Nephron (organoid): ENCODE results near the gene CDH23.

Experiments
- H3K27ac Mint-ChIP-seq, 3 experiments: 2 replicates each; pipeline ENCODE4 v1.8.0; 2020; ENCODE audit warnings: mixed read lengths in 3 of 3, mild to moderate bottlenecking in 2 of 3, moderate library complexity in 1 of 3
- H3K27me3 Mint-ChIP-seq: 2 replicates; pipeline ENCODE4 v1.8.0; 2021; ENCODE audit warnings: low read depth, mild to moderate bottlenecking, moderate library complexity, mixed read lengths
- H3K36me3 Mint-ChIP-seq: 2 replicates; pipeline ENCODE4 v1.8.0; 2020; ENCODE audit warnings: low read depth, mixed read lengths
- H3K4me1 Mint-ChIP-seq: 2 replicates; pipeline ENCODE4 v1.8.0; 2020; ENCODE audit warnings: mixed read lengths
- H3K4me3 Mint-ChIP-seq, 3 experiments: 2 replicates each; pipeline ENCODE4 v1.8.0; 2020; ENCODE audit warnings: mild to moderate bottlenecking in 3 of 3, mixed read lengths in 3 of 3, moderate library complexity in 2 of 3
- H3K9me3 Mint-ChIP-seq: 2 replicates; pipeline ENCODE4 v1.8.0; 2020; ENCODE audit warnings: mixed read lengths
- CTCF ChIP-seq, 3 experiments: fragments of 200-600 bp; sonication (generic); IDR thresholded peaks; one replicate each; pipeline ENCODE4 v1.5.0; 2021; ENCODE audit warnings: antibody characterized with exemption in 3 of 3; ENCODE audit not compliant: unreplicated experiment in 3 of 3

CDH23 gene

GRCh38 chr10:71590781-71591350, 194.1 kb downstream of the CDH23 start:
- Mint-ChIP-seq H3K27me3 (peaks cover 42% of the 10 kb centered on the region), H3K27ac (peak overlapping the region in 1 of 3 experiments; percentile 58), H3K9me3 (no peaks in the 10 kb centered on the region), H3K36me3 (no peaks in the 10 kb centered on the region), H3K4me1 (peaks cover 9% of the 10 kb centered on the region), H3K4me3 (no peak overlapping the region)
- TF ChIP-seq CTCF (IDR thresholded peaks at IDR 0.05; ENCODE audit: unreplicated experiment in 3 of 3) = no peak

GRCh38 chr10:71594934-71595571, 198.3 kb downstream of the CDH23 start:
- Mint-ChIP-seq H3K9me3 (no peaks in the 10 kb centered on the region), H3K4me1 (peaks cover 25% of the 10 kb centered on the region), H3K36me3 (no peaks in the 10 kb centered on the region), H3K27me3 (peaks cover 32% of the 10 kb centered on the region), H3K4me3 (no peak overlapping the region), H3K27ac (peak overlapping the region in 1 of 3 experiments; percentile 13)
- TF ChIP-seq CTCF (IDR thresholded peaks at IDR 0.05; ENCODE audit: unreplicated experiment in 3 of 3) = no peak

GRCh38 chr10:71595649-71596048, 198.9 kb downstream of the CDH23 start:
- no peak overlapping the region for H3K4me3 Mint-ChIP-seq
- H3K4me1 Mint-ChIP-seq = peaks cover 22% of the 10 kb centered on the region
- H3K36me3 Mint-ChIP-seq = no peaks in the 10 kb centered on the region

GRCh38 chr10:71596127-71596526, 199.4 kb downstream of the CDH23 start:
- no peak for TF ChIP-seq CTCF (IDR thresholded peaks at IDR 0.05; ENCODE audit: unreplicated experiment in 3 of 3)
- Mint-ChIP-seq H3K27me3 (peaks cover 27% of the 10 kb centered on the region), H3K27ac (no peak overlapping the region), H3K9me3 (no peaks in the 10 kb centered on the region), H3K4me3 (no peak overlapping the region), H3K4me1 (peaks cover 18% of the 10 kb centered on the region), H3K36me3 (no peaks in the 10 kb centered on the region)

More at GRCh38 chr10:71595649-71596048, 198.9 kb downstream of the CDH23 start:
- Mint-ChIP-seq H3K27ac (no peak overlapping the region), H3K27me3 (peaks cover 27% of the 10 kb centered on the region), H3K9me3 (no peaks in the 10 kb centered on the region)
- TF ChIP-seq CTCF (IDR thresholded peaks at IDR 0.05; ENCODE audit: unreplicated experiment in 3 of 3) = no peak

GRCh38 chr10:71596759-71597158, 200.0 kb downstream of the CDH23 start:
- no peaks in the 10 kb centered on the region for H3K9me3 Mint-ChIP-seq
- peaks cover 17% of the 10 kb centered on the region for H3K4me1 Mint-ChIP-seq
- H3K27me3 Mint-ChIP-seq = peaks cover 25% of the 10 kb centered on the region
- no peak overlapping the region for H3K27ac Mint-ChIP-seq
- no peaks in the 10 kb centered on the region for H3K36me3 Mint-ChIP-seq
- no peak for TF ChIP-seq CTCF (IDR thresholded peaks at IDR 0.05; ENCODE audit: unreplicated experiment in 3 of 3)
- H3K4me3 Mint-ChIP-seq = no peak overlapping the region
